Kidney glomerular epithelial cell (primary cell): ENCODE results near the gene MYOM1.
"Not testable (repeated sequence)": the region's sequence is repeated elsewhere in the genome, so short reads cannot be mapped to it uniquely, and the experiment has no call there.

Experiments used
- DNase-seq: peaks from one replicate; lab custom pipeline; 2025; lab: John Stamatoyannopoulos, UW

MYOM1 gene

DNA sequence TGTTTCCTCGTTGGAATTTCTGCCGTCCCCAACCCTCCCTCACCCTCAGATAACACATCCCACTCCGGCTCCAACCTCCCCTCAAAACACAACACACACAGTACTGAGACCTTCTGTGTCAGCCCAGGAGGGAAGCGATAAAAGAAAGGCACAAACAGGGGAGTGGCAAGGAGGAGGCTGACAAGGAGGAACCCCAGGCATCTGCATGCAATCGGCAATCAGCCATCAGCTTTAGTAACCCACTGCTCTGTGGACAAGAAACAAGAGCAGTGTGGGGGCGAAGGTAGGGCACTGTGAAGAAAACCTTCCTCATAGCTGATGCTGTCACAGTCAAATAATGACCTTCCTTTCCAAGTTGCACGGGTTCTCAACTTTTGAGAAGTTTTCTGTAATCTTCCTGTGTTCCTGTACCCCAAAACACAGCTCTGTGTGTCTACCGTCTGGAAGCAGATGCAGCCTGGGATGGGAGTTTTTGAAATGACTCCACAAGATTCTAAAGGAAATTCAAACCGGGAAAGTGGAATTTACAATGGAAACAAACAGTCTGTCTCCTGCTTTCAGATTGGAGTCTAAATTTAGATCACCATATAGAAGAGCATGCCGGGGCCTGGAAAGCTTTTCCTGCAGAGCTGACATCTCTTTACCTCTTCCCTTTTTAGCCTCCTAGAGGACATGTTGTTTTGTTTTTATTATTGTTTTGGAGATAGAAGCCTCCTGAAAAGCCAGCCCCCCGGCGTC lies 190.4 kb downstream of the MYOM1 start:
- no peak for DNase-seq

GRCh38 chr18:3028115-3028514 lies 191.7 kb downstream of the MYOM1 start:
- not testable (repeated sequence) for DNase-seq

- DNase-seq: no peak
Measured at GRCh38 chr18:3027370-3027891, 192.3 kb downstream of the MYOM1 start.

GRCh38 chr18:3025544-3025943 lies 194.2 kb downstream of the MYOM1 start:
- DNase-seq: no peak

DNA sequence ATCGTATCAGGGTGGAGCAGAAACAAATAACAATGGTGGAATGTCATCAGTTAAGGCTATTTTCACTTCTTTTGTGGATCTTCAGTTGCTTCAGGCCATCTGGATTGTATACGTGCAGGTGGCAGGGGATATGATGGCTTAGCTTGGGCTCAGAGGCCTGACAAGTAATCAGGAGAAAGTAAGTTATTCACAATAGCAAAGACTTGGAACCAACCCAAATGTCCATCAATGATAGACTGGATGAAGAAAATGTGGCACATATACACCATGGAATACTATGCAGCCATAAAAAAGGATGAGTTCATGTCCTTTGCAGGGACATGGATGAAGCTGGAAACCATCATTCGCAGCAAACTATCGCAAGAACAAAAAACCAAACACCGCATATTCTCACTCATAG lies 196.2 kb downstream of the MYOM1 start:
- not testable (repeated sequence) for DNase-seq
